CD14-positive monocyte (primary cell): ENCODE measurements around the gene TRPV5. TPM values are rescaled to one million over a fixed set of nuclear protein-coding genes. Genes with fewer than 3 reads are reported as not detected.

Experiments used
- DNase-seq, 3 donors: peaks; one replicate each; pipeline ENCODE4 v3.0.0-alpha.2; 2011 to 2022
- H2AFZ ChIP-seq: 2 replicates; pipeline ENCODE4 v1.6.0; 2012; ENCODE audit warnings: mild to moderate bottlenecking, low read depth, low read length, inconsistent platforms; ENCODE audit not compliant: insufficient read depth, poor library complexity, severe bottlenecking
- H3K27ac ChIP-seq, 2 donors: 1 replicate in 1 of 2; 2 replicates in 1 of 2; pipeline ENCODE4 v1.5.1; 2012 to 2013; ENCODE audit warnings: low read length in 2 of 2, control low read depth in 1 of 2, inconsistent platforms in 1 of 2, low read depth in 1 of 2, mild to moderate bottlenecking in 1 of 2
- H3K27me3 ChIP-seq, 2 donors: one replicate each; pipeline versions ENCODE4 v1.6.0 to v1.6.1; 2011 to 2013; ENCODE audit warnings: low read length in 2 of 2; ENCODE audit not compliant: control insufficient read depth in 2 of 2, insufficient read depth in 2 of 2
- H3K36me3 ChIP-seq, 2 donors: replicated peaks in 1 of 2; 1 replicate in 1 of 2; 2 replicates in 1 of 2; pipeline versions ENCODE4 v1.5.1 to v1.6.1; 2012 to 2013; ENCODE audit warnings: low read length in 2 of 2, control low read depth in 1 of 2, inconsistent platforms in 1 of 2, mild to moderate bottlenecking in 1 of 2; ENCODE audit not compliant: insufficient read depth in 2 of 2, control insufficient read depth in 1 of 2
- H3K4me1 ChIP-seq, 2 donors: 1 replicate in 1 of 2; 2 replicates in 1 of 2; pipeline versions ENCODE4 v1.5.1 to v1.6.1; 2012 to 2013; ENCODE audit warnings: low read length in 2 of 2, control low read depth in 1 of 2, inconsistent platforms in 1 of 2, mild to moderate bottlenecking in 1 of 2, moderate library complexity in 1 of 2; ENCODE audit not compliant: insufficient read depth in 2 of 2, control insufficient read depth in 1 of 2
- H3K4me2 ChIP-seq: replicated peaks from 2 replicates; pipeline ENCODE3; 2012; ENCODE audit warnings: low read length, moderate library complexity, mild to moderate bottlenecking; ENCODE audit not compliant: poor library complexity, severe bottlenecking; ENCODE audit errors: extremely low read depth
- H3K4me3 ChIP-seq, 3 experiments: fragments of 200-600 bp in 1 of 3; sonication (generic) in 1 of 3; replicated peaks in 1 of 3; 1 replicate in 2 of 3; 2 replicates in 1 of 3; pipeline ENCODE4 v1.5.1; 2011 to 2013; ENCODE audit warnings: low read length in 3 of 3, mild to moderate bottlenecking in 3 of 3, control low read depth in 2 of 3, low read depth in 2 of 3, inconsistent platforms in 1 of 3, moderate library complexity in 1 of 3
- H3K79me2 ChIP-seq: 2 replicates; pipeline ENCODE4 v1.6.0; 2012; ENCODE audit warnings: mild to moderate bottlenecking, control low read depth, inconsistent platforms, low read length, moderate library complexity; ENCODE audit not compliant: insufficient read depth
- H3K9ac ChIP-seq: 2 replicates; pipeline ENCODE4 v1.6.0; 2017; ENCODE audit warnings: low read length, mild to moderate bottlenecking; ENCODE audit not compliant: insufficient read depth, poor library complexity, severe bottlenecking
- H3K9me3 ChIP-seq, 2 donors: replicated peaks in 1 of 2; 1 replicate in 1 of 2; 2 replicates in 1 of 2; pipeline versions ENCODE4 v1.5.1 to v1.6.1; 2012 to 2013; ENCODE audit warnings: low read length in 2 of 2, control low read depth in 1 of 2; ENCODE audit not compliant: control insufficient read depth in 1 of 2, insufficient read depth in 1 of 2
- H4K20me1 ChIP-seq: 2 replicates; pipeline ENCODE4 v1.6.0; 2012; ENCODE audit warnings: mild to moderate bottlenecking, low read length, control low read depth, moderate library complexity; ENCODE audit not compliant: insufficient read depth
- H3K27ac Mint-ChIP-seq, 7 donors: one replicate each; pipeline ENCODE4 v1.8.0; 2020; ENCODE audit warnings: mild to moderate bottlenecking in 7 of 7, mixed read lengths in 7 of 7, moderate library complexity in 6 of 7, inconsistent platforms in 2 of 7
- H3K27me3 Mint-ChIP-seq, 3 donors: one replicate each; pipeline ENCODE4 v1.8.0; 2021 to 2022; ENCODE audit warnings: low read depth in 3 of 3, mild to moderate bottlenecking in 3 of 3, mixed read lengths in 3 of 3, moderate library complexity in 3 of 3, inconsistent platforms in 1 of 3
- H3K36me3 Mint-ChIP-seq, 2 donors: one replicate each; pipeline ENCODE4 v1.8.0; 2020; ENCODE audit warnings: mixed read lengths in 2 of 2, inconsistent platforms in 1 of 2, mild to moderate bottlenecking in 1 of 2
- H3K4me1 Mint-ChIP-seq: one replicate; pipeline ENCODE4 v1.8.0; 2020; ENCODE audit warnings: mild to moderate bottlenecking, mixed read lengths
- H3K4me3 Mint-ChIP-seq, 2 donors: one replicate each; pipeline ENCODE4 v1.8.0; 2020; ENCODE audit warnings: mild to moderate bottlenecking in 2 of 2, mixed read lengths in 2 of 2, moderate library complexity in 1 of 2
- H3K9me3 Mint-ChIP-seq, 7 donors: one replicate each; pipeline ENCODE4 v1.8.0; 2020 to 2022; ENCODE audit warnings: mixed read lengths in 7 of 7, mild to moderate bottlenecking in 6 of 7, moderate library complexity in 6 of 7, inconsistent platforms in 2 of 7
- CTCF ChIP-seq: fragments of 200-600 bp; IDR thresholded peaks from one replicate; pipeline ENCODE4 v1.8.0; 2022; ENCODE audit warnings: antibody characterized with exemption, mild to moderate bottlenecking
- WGBS: methylation state at CpG from one replicate; pipeline ENCODE4 v1.1.5; 2013; ENCODE audit warnings: missing lambda C conversion rate; ENCODE audit not compliant: insufficient coverage; 5-methylcytosine and 5-hydroxymethylcytosine counted together
- intact Hi-C, 2 donors: fragments of 100-400 bp; cut with micrococcal nuclease; formaldehyde crosslinking; loops; one replicate each; pipeline versions ENCODE4 v1.15.0 to v1.15.1; 2023
- polyA plus RNA-seq, 3 donors: library from polyadenylated mRNA; depleted of rRNA in 1 of 3; unstranded in 2 of 3; stranded (reverse) in 1 of 3; fragments of 300-500 nt in 2 of 3; fragments of >200 nt in 1 of 3; fragmentation: Illumina TruSeq in 2 of 3; gene quantifications; 1 replicate in 2 of 3; 2 replicates in 1 of 3; pipeline ENCODE4 v1.2.3, GENCODE V29; 2012 to 2021

The TRPV5 gene
- polyA plus RNA-seq, 3 donors: not detected

- WGBS: 90% methylated on average over 2 of the region's 5 CpGs
- H2AFZ ChIP-seq: no peak overlapping the region
- H3K27ac Mint-ChIP-seq: no peak overlapping the region
- H3K36me3 Mint-ChIP-seq: no peaks in the 10 kb centered on the region
- no peak overlapping the region for H3K27ac ChIP-seq
- H3K4me3 ChIP-seq: no peak overlapping the region
- H3K27me3 ChIP-seq: no peaks in the 10 kb centered on the region
- H4K20me1 ChIP-seq: no peaks in the 10 kb centered on the region
- H3K4me1 Mint-ChIP-seq: peaks cover 5% of the 10 kb centered on the region
- no peak overlapping the region for H3K4me3 Mint-ChIP-seq
- TF ChIP-seq CTCF: no peak
- H3K9me3 ChIP-seq: no peaks in the 10 kb centered on the region
- H3K9me3 Mint-ChIP-seq: peaks cover 0 to 1% (median 0%) of the 10 kb centered on the region in 7 donors
- no peak overlapping the region for H3K4me2 ChIP-seq
- H3K36me3 ChIP-seq: no peaks in the 10 kb centered on the region
- DNase-seq: no peak
- peaks cover 2 to 7% (median 3%) of the 10 kb centered on the region in 3 donors for H3K27me3 Mint-ChIP-seq
- H3K9ac ChIP-seq: no peak overlapping the region
- intact Hi-C loops: no loop called here
- H3K79me2 ChIP-seq: no peaks in the 10 kb centered on the region
- no peaks in the 10 kb centered on the region for H3K4me1 ChIP-seq
Measured at GRCh38 chr7:142892951-142893350, 40.6 kb downstream of the TRPV5 start.

GRCh38 chr7:142891490-142892082 lies 42.0 kb downstream of the TRPV5 start:
- H3K4me1 ChIP-seq: no peaks in the 10 kb centered on the region
- peaks cover 5% of the 10 kb centered on the region for H3K4me1 Mint-ChIP-seq
- intact Hi-C loops: no loop called here

More at GRCh38 chr7:142891490-142892082, 42.0 kb downstream of the TRPV5 start:
- Mint-ChIP-seq H3K27ac (no peak overlapping the region), H3K36me3 (no peaks in the 10 kb centered on the region), H3K4me3 (no peak overlapping the region), H3K9me3 (peaks cover 0 to 1% (median 0%) of the 10 kb centered on the region in 7 donors), H3K27me3 (peaks cover 0 to 6% (median 3%) of the 10 kb centered on the region in 3 donors)
- 96% methylated on average over 4 of the region's 10 CpGs for WGBS
- no peak for TF ChIP-seq CTCF
- no peak overlapping the region for H2AFZ ChIP-seq
- H3K9ac ChIP-seq: no peak overlapping the region
- H3K27ac ChIP-seq: no peak overlapping the region
- no peaks in the 10 kb centered on the region for H3K27me3 ChIP-seq
- no peaks in the 10 kb centered on the region for H3K36me3 ChIP-seq
- DNase-seq: no peak
- H3K9me3 ChIP-seq: no peaks in the 10 kb centered on the region
- H3K4me3 ChIP-seq: no peak overlapping the region
- H3K4me2 ChIP-seq: no peak overlapping the region
- no peaks in the 10 kb centered on the region for H4K20me1 ChIP-seq
- H3K79me2 ChIP-seq: no peaks in the 10 kb centered on the region
